Measurements from ENCODE around the gene TRAPPC8. TPM values are rescaled to one million over a fixed set of nuclear protein-coding genes. Genes with fewer than 3 reads are reported as not detected.
A peak's percentile ranks its signal among the peaks of the same experiment; 100 is the strongest.

The TRAPPC8 gene
- total RNA-seq, 2 donors from 2014 or later: 43.1 to 49.2 TPM

DNA sequence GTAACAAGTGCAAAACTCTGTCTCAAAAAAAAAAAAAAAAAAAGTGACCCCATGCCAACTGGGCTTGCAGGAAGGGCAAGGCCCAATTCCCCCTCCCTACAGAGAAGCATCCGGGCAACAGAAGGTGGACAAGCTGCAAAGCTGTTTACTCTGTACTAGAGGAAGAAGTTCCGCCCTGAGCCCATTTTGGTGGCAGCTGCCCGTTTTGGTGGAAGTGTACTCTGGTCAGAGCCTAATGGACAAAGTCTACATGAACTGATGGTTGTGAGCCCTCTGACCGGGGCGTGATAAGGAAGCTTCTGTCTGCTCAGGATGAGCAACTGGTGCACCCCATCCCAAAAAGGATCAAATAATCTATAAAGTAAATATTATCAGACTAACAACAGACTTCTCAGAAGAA lies 65.0 kb downstream of the TRAPPC8 start:
- Histone ChIP-seq H3K36me3 (no peaks in the 10 kb centered on the region), H3K4me1 (no peaks in the 10 kb centered on the region), H3K27ac (no peak overlapping the region), H3K27me3 (no peaks in the 10 kb centered on the region), H3K9me3 (no peaks in the 10 kb centered on the region), H3K9ac (ENCODE audit: low read depth in 2 of 2, low read length in 2 of 2) (no peak overlapping the region), H3K4me3 (no peak overlapping the region)
- intact Hi-C loops (cut with DNase I): no loop called here
- TF ChIP-seq, protein P1, sequence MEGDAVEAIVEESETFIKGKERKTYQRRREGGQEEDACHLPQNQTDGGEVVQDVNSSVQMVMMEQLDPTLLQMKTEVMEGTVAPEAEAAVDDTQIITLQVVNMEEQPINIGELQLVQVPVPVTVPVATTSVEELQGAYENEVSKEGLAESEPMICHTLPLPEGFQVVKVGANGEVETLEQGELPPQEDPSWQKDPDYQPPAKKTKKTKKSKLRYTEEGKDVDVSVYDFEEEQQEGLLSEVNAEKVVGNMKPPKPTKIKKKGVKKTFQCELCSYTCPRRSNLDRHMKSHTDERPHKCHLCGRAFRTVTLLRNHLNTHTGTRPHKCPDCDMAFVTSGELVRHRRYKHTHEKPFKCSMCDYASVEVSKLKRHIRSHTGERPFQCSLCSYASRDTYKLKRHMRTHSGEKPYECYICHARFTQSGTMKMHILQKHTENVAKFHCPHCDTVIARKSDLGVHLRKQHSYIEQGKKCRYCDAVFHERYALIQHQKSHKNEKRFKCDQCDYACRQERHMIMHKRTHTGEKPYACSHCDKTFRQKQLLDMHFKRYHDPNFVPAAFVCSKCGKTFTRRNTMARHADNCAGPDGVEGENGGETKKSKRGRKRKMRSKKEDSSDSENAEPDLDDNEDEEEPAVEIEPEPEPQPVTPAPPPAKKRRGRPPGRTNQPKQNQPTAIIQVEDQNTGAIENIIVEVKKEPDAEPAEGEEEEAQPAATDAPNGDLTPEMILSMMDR (IDR thresholded peaks at IDR 0.05): no peak
- peak; percentile 18 for DNase-seq

DNA sequence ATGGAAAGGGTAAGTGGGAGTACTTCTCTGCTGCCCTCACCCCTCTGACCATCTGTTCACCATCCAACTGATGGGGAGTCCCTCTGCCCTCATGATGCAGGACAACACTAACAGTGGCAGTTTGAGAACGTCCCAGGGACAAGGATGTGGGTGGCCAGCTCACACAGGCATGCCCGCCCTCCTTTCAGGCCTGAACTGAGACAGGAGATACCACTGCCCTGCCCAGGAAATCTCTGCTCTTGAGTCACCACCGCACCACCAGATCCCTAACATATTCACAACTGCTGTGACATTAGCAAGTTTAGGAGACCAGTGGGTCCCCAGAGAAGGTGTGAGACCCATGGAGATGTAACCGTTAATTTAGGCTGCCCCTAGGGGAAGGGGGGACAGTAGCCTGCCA lies 66.2 kb downstream of the TRAPPC8 start:
- Histone ChIP-seq H3K9me3 (no peaks in the 10 kb centered on the region), H3K27ac (no peak overlapping the region), H3K4me1 (no peaks in the 10 kb centered on the region), H3K9ac (ENCODE audit: low read depth in 2 of 2, low read length in 2 of 2) (no peak overlapping the region), H3K27me3 (no peaks in the 10 kb centered on the region), H3K4me3 (no peak overlapping the region), H3K36me3 (no peaks in the 10 kb centered on the region)
- TF ChIP-seq, protein P1 (IDR thresholded peaks at IDR 0.05): no peak
- DNase-seq: no peak
- intact Hi-C loops (cut with DNase I): no loop called here

DNA sequence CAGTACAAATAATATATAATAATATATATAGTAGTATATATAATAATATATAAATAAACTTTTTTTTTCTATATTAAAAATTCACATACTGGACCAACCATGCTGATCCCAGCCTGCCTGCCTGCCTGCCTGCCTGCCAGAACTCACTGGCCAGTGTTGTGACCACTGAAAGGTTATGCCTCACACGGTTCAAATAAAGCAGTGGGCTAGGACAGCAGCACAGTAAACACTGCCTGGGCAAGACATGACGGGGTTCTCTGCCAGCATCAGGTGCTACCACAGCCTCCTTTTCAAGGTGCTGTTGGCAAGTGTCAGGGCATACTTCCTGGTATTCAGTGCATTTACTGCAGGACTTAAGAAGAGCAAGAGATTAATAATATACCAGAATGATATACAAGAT lies 67.6 kb downstream of the TRAPPC8 start:
- H3K9ac ChIP-seq (ENCODE audit: low read depth in 2 of 2, low read length in 2 of 2): no peak overlapping the region
- no peaks in the 10 kb centered on the region for H3K27me3 ChIP-seq
- H3K27ac ChIP-seq: no peak overlapping the region
- H3K9me3 ChIP-seq: no peaks in the 10 kb centered on the region
- TF ChIP-seq, protein P1 (IDR thresholded peaks at IDR 0.05): no peak
- no peaks in the 10 kb centered on the region for H3K36me3 ChIP-seq
- no peak for DNase-seq
- intact Hi-C loops (cut with DNase I): no loop called here
- H3K4me1 ChIP-seq: no peaks in the 10 kb centered on the region
- H3K4me3 ChIP-seq: no peak overlapping the region

DNA sequence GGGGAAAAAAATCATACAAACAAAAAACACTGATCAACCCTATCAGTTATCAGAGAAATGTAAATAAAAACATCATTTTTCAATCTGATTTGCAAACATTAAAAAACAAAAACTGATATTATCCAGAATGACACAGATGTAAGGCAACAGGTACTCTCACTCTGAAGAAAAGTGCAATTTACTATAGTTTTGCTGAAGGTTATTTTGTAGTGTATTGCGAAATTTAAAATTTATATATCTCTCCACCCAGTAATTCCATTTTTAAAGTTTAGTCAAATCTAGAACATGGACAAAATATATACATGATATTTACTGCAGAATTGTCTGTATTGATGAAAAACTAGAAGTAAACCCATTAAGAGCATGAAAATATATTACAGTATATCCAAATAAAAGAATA lies 79.8 kb downstream of the TRAPPC8 start:
- intact Hi-C loops (cut with DNase I): no loop called here
- Histone ChIP-seq H3K9me3 (no peaks in the 10 kb centered on the region), H3K27ac (no peak overlapping the region), H3K36me3 (no peaks in the 10 kb centered on the region), H3K4me1 (no peaks in the 10 kb centered on the region), H3K27me3 (no peaks in the 10 kb centered on the region), H3K9ac (ENCODE audit: low read depth in 2 of 2, low read length in 2 of 2) (no peak overlapping the region), H3K4me3 (no peak overlapping the region)
- TF ChIP-seq, protein P1 (IDR thresholded peaks at IDR 0.05): no peak
- no peak for DNase-seq

DNA sequence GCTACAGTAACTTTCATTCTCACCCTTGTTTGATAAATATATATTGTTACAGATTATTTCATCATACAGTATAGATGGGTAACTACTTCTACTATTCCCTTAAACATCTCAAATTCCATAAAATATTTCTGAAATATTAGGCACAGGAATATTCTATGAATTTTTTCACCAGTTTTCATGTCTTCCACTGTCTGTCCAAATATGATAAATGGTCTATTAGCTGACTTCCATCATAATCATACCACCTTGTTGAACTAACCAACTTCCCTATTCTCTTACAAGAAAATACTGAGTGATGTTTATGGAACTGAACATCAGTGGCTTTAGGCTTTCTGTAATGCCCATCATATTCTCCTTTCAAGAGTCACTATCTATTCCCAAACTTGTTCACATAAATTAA lies 82.4 kb downstream of the TRAPPC8 start:
- no peak overlapping the region for H3K27ac ChIP-seq
- no peaks in the 10 kb centered on the region for H3K27me3 ChIP-seq
- no peaks in the 10 kb centered on the region for H3K9me3 ChIP-seq
- H3K4me1 ChIP-seq: no peaks in the 10 kb centered on the region
- TF ChIP-seq, protein P1 (IDR thresholded peaks at IDR 0.05): no peak
- intact Hi-C loops (cut with DNase I): no loop called here
- no peak for DNase-seq
- H3K9ac ChIP-seq (ENCODE audit: low read depth in 2 of 2, low read length in 2 of 2): no peak overlapping the region
- H3K4me3 ChIP-seq: no peak overlapping the region
- no peaks in the 10 kb centered on the region for H3K36me3 ChIP-seq
